Hematopoietic multipotent progenitor cell treated with erythropoietin and hydrocortisone succinate and interleukin-3 and kit ligand, for 6 days (in vitro differentiated cells): ENCODE results near the gene DBNL.

Experiments
- DNase-seq: peaks from one replicate; pipeline ENCODE4 v3.0.0-alpha.2; 2015

DBNL gene

GRCh38 chr7:44079331-44080021 lies 35.0 kb downstream of the DBNL start:
- no peak for DNase-seq

- DNase-seq = no peak
Measured at GRCh38 chr7:44080118-44080517, 35.6 kb downstream of the DBNL start.

GRCh38 chr7:44080686-44081265 lies 36.3 kb downstream of the DBNL start:
- DNase-seq = no peak

GRCh38 chr7:44081266-44081748 lies 36.8 kb downstream of the DBNL start:
- peak; percentile 95 for DNase-seq

- DNase-seq = peak; percentile 99
Measured at GRCh38 chr7:44082541-44083207, 38.2 kb downstream of the DBNL start.

GRCh38 chr7:44083796-44084195 lies 39.3 kb downstream of the DBNL start:
- DNase-seq = no peak

- DNase-seq = no peak
Measured at GRCh38 chr7:44084701-44085100, 40.2 kb downstream of the DBNL start.

- peak; percentile 30 for DNase-seq
Measured at GRCh38 chr7:44085546-44085945, 41.0 kb downstream of the DBNL start.

- no peak for DNase-seq
Measured at GRCh38 chr7:44086627-44087026, 42.1 kb downstream of the DBNL start.

- DNase-seq = no peak
Measured at GRCh38 chr7:44087911-44088838, 43.7 kb downstream of the DBNL start.

- DNase-seq = no peak
Measured at GRCh38 chr7:44093102-44093641, 48.7 kb downstream of the DBNL start.

GRCh38 chr7:44094365-44094764 lies 49.9 kb downstream of the DBNL start:
- DNase-seq = no peak

- DNase-seq = no peak
Measured at GRCh38 chr7:44094883-44095592, 50.5 kb downstream of the DBNL start.

GRCh38 chr7:44095781-44096180 lies 51.3 kb downstream of the DBNL start:
- DNase-seq = no peak

- DNase-seq = no peak
Measured at GRCh38 chr7:44096326-44096881, 51.9 kb downstream of the DBNL start.

- DNase-seq = peak; percentile 63
Measured at GRCh38 chr7:44097064-44097932, 52.8 kb downstream of the DBNL start.

- no peak for DNase-seq
Measured at GRCh38 chr7:44098092-44099068, 53.9 kb downstream of the DBNL start.

- no peak for DNase-seq
Measured at GRCh38 chr7:44099669-44100068, 55.2 kb downstream of the DBNL start.
